Karpas-422 (cell line): ENCODE results near the gene CHCHD6. TPM values are rescaled to one million over a fixed set of nuclear protein-coding genes. Genes with fewer than 3 reads are reported as not detected.

Experiments
- DNase-seq: peaks from one replicate; pipeline ENCODE4 v3.0.0-alpha.2; 2015
- H2AFZ ChIP-seq: fragments of 200-600 bp; sonication (generic); 2 replicates; pipeline ENCODE4 v1.6.1; 2014; ENCODE audit warnings: antibody characterized with exemption, low read length, mixed read lengths
- H3K27ac ChIP-seq: fragments of 200-600 bp; sonication (generic); 2 replicates; pipeline ENCODE4 v1.5.1; 2014; ENCODE audit warnings: mild to moderate bottlenecking, low read length, moderate library complexity
- H3K27me3 ChIP-seq: fragments of 200-600 bp; sonication (generic); 2 replicates; pipeline ENCODE4 v1.6.1; 2014; ENCODE audit warnings: low read length, mixed read lengths
- H3K36me3 ChIP-seq: fragments of 200-600 bp; sonication (generic); 2 replicates; pipeline ENCODE4 v1.6.1; 2014; ENCODE audit warnings: low read length, mixed read lengths; ENCODE audit not compliant: insufficient read depth
- H3K4me1 ChIP-seq: fragments of 200-600 bp; sonication (generic); 2 replicates; pipeline ENCODE4 v1.6.1; 2014; ENCODE audit warnings: mild to moderate bottlenecking, low read length, mixed read lengths
- H3K4me2 ChIP-seq: fragments of 200-600 bp; sonication (generic); 2 replicates; pipeline ENCODE4 v1.6.1; 2014; ENCODE audit warnings: low read length, low read depth, mild to moderate bottlenecking; ENCODE audit not compliant: poor library complexity, severe bottlenecking
- H3K4me3 ChIP-seq: fragments of 200-600 bp; sonication (generic); 2 replicates; pipeline ENCODE4 v1.5.1; 2014; ENCODE audit warnings: mild to moderate bottlenecking, antibody characterized with exemption, low read length, mixed read lengths
- H3K79me2 ChIP-seq: fragments of 200-600 bp; sonication (generic); 2 replicates; pipeline ENCODE4 v1.6.1; 2014; ENCODE audit warnings: mild to moderate bottlenecking, low read length, mixed read lengths
- H3K9ac ChIP-seq: fragments of 200-600 bp; sonication (generic); 2 replicates; pipeline ENCODE4 v1.6.0; 2014; ENCODE audit warnings: low read length
- H3K9me2 ChIP-seq: fragments of 200-600 bp; sonication (generic), shearing (Covaris generic); replicated peaks from 2 replicates; pipeline ENCODE4 v1.6.0; 2014; ENCODE audit warnings: mild to moderate bottlenecking, low read length, moderate library complexity; ENCODE audit not compliant: insufficient read depth
- H3K9me3 ChIP-seq: fragments of 300-700, 200-600 bp; sonication (generic); 2 replicates; pipeline ENCODE4 v1.6.1; 2014; ENCODE audit warnings: low read length, mixed read lengths
- H4K20me1 ChIP-seq: fragments of 200-600 bp; sonication (generic); 2 replicates; pipeline ENCODE4 v1.6.1; 2014; ENCODE audit warnings: mild to moderate bottlenecking, antibody characterized with exemption, low read length, low read depth; ENCODE audit not compliant: insufficient read depth
- total RNA-seq: library from RNA; depleted of rRNA; stranded (reverse); fragments of >200 nt; shearing (Covaris generic); gene quantifications from 2 replicates; pipeline ENCODE4 v1.2.3, GENCODE V29; 2014; ENCODE audit warnings: low replicate concordance

The CHCHD6 gene
- total RNA-seq, 1 experiment from 2014 or later, result 12.8 TPM

GRCh38 chr3:126974756-126975155, 270.7 kb downstream of the CHCHD6 start:
- no peaks in the 10 kb centered on the region for H3K27me3 ChIP-seq

GRCh38 chr3:126976906-126977305, 272.9 kb downstream of the CHCHD6 start:
- no peak for DNase-seq
- no peaks in the 10 kb centered on the region for H3K27me3 ChIP-seq
- no peak overlapping the region for H3K4me2 ChIP-seq
- H3K79me2 ChIP-seq, result no peaks in the 10 kb centered on the region
- H3K9me3 ChIP-seq, result no peaks in the 10 kb centered on the region
- no peaks in the 10 kb centered on the region for H3K36me3 ChIP-seq
- no peak overlapping the region for H2AFZ ChIP-seq
- H3K4me1 ChIP-seq, result peaks cover 11% of the 10 kb centered on the region
- no peaks in the 10 kb centered on the region for H3K9me2 ChIP-seq
- no peaks in the 10 kb centered on the region for H4K20me1 ChIP-seq
- H3K27ac ChIP-seq, result no peak overlapping the region
- no peak overlapping the region for H3K9ac ChIP-seq
- no peak overlapping the region for H3K4me3 ChIP-seq

More at GRCh38 chr3:126974756-126975155, 270.7 kb downstream of the CHCHD6 start:
- Histone ChIP-seq H3K9ac (no peak overlapping the region), H3K4me3 (no peak overlapping the region), H3K4me1 (peaks cover 7% of the 10 kb centered on the region), H3K9me2 (no peaks in the 10 kb centered on the region), H4K20me1 (no peaks in the 10 kb centered on the region), H3K4me2 (no peak overlapping the region), H3K36me3 (no peaks in the 10 kb centered on the region), H3K79me2 (no peaks in the 10 kb centered on the region), H2AFZ (no peak overlapping the region), H3K9me3 (no peaks in the 10 kb centered on the region), H3K27ac (no peak overlapping the region)
- no peak for DNase-seq

DNA sequence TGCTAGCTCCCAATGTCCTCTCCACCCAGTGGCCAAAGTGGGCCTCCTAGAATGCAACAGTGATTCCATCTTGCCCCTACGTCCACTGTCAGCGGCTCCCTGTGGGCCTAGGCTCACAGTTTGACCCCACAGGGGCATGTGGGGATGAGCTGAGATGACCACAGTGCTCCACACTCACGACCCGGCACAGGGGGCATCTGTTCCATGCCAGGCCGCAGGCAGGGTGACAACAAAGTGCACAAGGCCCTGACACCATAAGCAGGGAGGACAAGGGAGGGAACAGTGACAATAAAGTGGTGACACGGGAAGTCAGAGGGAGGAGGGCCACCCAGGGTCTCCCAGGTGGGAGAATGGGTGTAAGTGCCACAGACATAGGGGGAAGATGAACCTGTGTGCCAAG, 273.8 kb downstream of the CHCHD6 start:
- no peaks in the 10 kb centered on the region for H4K20me1 ChIP-seq
- no peak overlapping the region for H3K27ac ChIP-seq
- no peaks in the 10 kb centered on the region for H3K79me2 ChIP-seq
- DNase-seq, result no peak
- no peak overlapping the region for H2AFZ ChIP-seq
- no peak overlapping the region for H3K9ac ChIP-seq
- no peaks in the 10 kb centered on the region for H3K9me3 ChIP-seq
- no peaks in the 10 kb centered on the region for H3K9me2 ChIP-seq
- H3K4me1 ChIP-seq, result peaks cover 16% of the 10 kb centered on the region
- no peaks in the 10 kb centered on the region for H3K27me3 ChIP-seq
- H3K36me3 ChIP-seq, result no peaks in the 10 kb centered on the region
- H3K4me3 ChIP-seq, result no peak overlapping the region
- no peak overlapping the region for H3K4me2 ChIP-seq

GRCh38 chr3:126978291-126978690, 274.3 kb downstream of the CHCHD6 start:
- Histone ChIP-seq H2AFZ (no peak overlapping the region), H3K27me3 (no peaks in the 10 kb centered on the region), H3K9me2 (no peaks in the 10 kb centered on the region), H3K27ac (no peak overlapping the region), H3K79me2 (no peaks in the 10 kb centered on the region), H3K4me3 (no peak overlapping the region), H3K36me3 (no peaks in the 10 kb centered on the region), H4K20me1 (no peaks in the 10 kb centered on the region), H3K4me2 (no peak overlapping the region), H3K9me3 (no peaks in the 10 kb centered on the region), H3K4me1 (peaks cover 13% of the 10 kb centered on the region), H3K9ac (no peak overlapping the region)
- DNase-seq, result no peak

DNA sequence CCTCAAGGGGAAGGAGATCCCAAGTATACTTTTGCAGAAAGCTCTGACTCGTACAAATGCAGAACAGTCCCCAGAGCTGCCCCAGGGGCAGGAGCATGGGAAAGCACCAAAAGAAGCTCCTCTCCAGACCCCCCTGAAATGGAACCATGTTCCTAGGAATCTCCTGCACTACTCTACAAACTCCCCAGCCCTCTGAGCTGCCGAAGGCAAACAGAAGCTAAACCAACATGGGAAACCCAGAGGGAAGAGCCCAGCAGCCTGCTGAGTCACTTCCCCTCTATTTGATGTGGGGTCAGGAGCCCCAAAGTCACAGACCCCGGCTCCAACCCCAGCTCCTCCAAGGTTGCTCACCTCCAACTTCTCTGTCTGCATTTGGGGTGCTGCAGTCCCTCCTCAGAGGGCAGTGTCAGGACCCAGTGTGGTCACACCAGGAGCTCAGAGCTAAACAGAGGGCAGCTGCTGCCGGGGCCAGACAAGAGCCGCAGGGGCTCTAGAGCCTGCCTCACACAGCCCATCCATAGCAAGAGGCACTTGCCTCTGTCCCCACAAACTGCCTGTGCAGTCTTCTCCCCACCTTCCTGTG, 275.1 kb downstream of the CHCHD6 start:
- H3K4me3 ChIP-seq, result no peak overlapping the region
- no peaks in the 10 kb centered on the region for H3K36me3 ChIP-seq
- H3K79me2 ChIP-seq, result no peaks in the 10 kb centered on the region
- no peaks in the 10 kb centered on the region for H3K27me3 ChIP-seq
- peaks cover 13% of the 10 kb centered on the region for H3K4me1 ChIP-seq
- no peak overlapping the region for H2AFZ ChIP-seq
- DNase-seq, result no peak
- no peak overlapping the region for H3K27ac ChIP-seq
- no peak overlapping the region for H3K9ac ChIP-seq
- no peaks in the 10 kb centered on the region for H3K9me3 ChIP-seq
- no peaks in the 10 kb centered on the region for H4K20me1 ChIP-seq
- no peak overlapping the region for H3K4me2 ChIP-seq
- no peaks in the 10 kb centered on the region for H3K9me2 ChIP-seq

GRCh38 chr3:126980266-126980811, 276.3 kb downstream of the CHCHD6 start:
- Histone ChIP-seq H3K27me3 (no peaks in the 10 kb centered on the region), H3K9me3 (no peaks in the 10 kb centered on the region), H3K9ac (no peak overlapping the region)

GRCh38 chr3:126982126-126982470, 278.1 kb downstream of the CHCHD6 start:
- Histone ChIP-seq H3K9ac (peak overlapping the region; percentile 48; the same call in 1 of the 2 replicates), H3K36me3 (no peaks in the 10 kb centered on the region)
- peak; percentile 54 for DNase-seq

More at GRCh38 chr3:126980266-126980811, 276.3 kb downstream of the CHCHD6 start:
- Histone ChIP-seq H3K79me2 (no peaks in the 10 kb centered on the region), H3K4me2 (no peak overlapping the region), H3K4me1 (peaks cover 13% of the 10 kb centered on the region), H2AFZ (no peak overlapping the region), H3K4me3 (no peak overlapping the region), H3K36me3 (no peaks in the 10 kb centered on the region), H3K9me2 (no peaks in the 10 kb centered on the region), H3K27ac (no peak overlapping the region), H4K20me1 (no peaks in the 10 kb centered on the region)
- DNase-seq, result no peak

GRCh38 chr3:126982471-126983175, 278.6 kb downstream of the CHCHD6 start, which contains the start of gene PLXNA1:
Gene PLXNA1, plus strand, starts transcription at chr3:126983115. Its CDS starts 5,479 bp downstream, at chr3:126988594.
- H3K36me3 ChIP-seq, result no peaks in the 10 kb centered on the region
- H2AFZ ChIP-seq, result no peak within 1 kb of the TSS; the same call in 1 of the 2 replicates

More at GRCh38 chr3:126982126-126982470, 278.1 kb downstream of the CHCHD6 start:
- Histone ChIP-seq H3K4me1 (peaks cover 13% of the 10 kb centered on the region), H3K4me3 (peak overlapping the region; percentile 32; the same call in 1 of the 2 replicates), H3K9me3 (no peaks in the 10 kb centered on the region), H2AFZ (no peak overlapping the region), H3K4me2 (peak overlapping the region; percentile 54), H3K79me2 (no peaks in the 10 kb centered on the region), H3K27ac (no peak overlapping the region), H4K20me1 (no peaks in the 10 kb centered on the region), H3K9me2 (no peaks in the 10 kb centered on the region), H3K27me3 (no peaks in the 10 kb centered on the region)

More at GRCh38 chr3:126982471-126983175, 278.6 kb downstream of the CHCHD6 start, which contains the start of gene PLXNA1:
- H3K9me3 ChIP-seq, result no peaks in the 10 kb centered on the region
- peak within 1 kb of the TSS; percentile 48 for H3K9ac ChIP-seq
- H3K27ac ChIP-seq, result no peak within 1 kb of the TSS
- peak within 1 kb of the TSS; percentile 54 for H3K4me2 ChIP-seq
- H3K4me1 ChIP-seq, result peaks cover 13% of the 10 kb centered on the region
- no peaks in the 10 kb centered on the region for H3K9me2 ChIP-seq
- H3K79me2 ChIP-seq, result no peaks in the 10 kb centered on the region
- peak; percentile 84 for DNase-seq
- peak within 1 kb of the TSS; percentile 32; the same call in 1 of the 2 replicates for H3K4me3 ChIP-seq
- H4K20me1 ChIP-seq, result no peaks in the 10 kb centered on the region
- no peaks in the 10 kb centered on the region for H3K27me3 ChIP-seq
